ENCODE results near the gene ZNF358.

The ZNF358 gene

GRCh38 chr19:7539827-7540425 lies 24.0 kb downstream of the ZNF358 start:
- no peak for DNase-seq

DNA sequence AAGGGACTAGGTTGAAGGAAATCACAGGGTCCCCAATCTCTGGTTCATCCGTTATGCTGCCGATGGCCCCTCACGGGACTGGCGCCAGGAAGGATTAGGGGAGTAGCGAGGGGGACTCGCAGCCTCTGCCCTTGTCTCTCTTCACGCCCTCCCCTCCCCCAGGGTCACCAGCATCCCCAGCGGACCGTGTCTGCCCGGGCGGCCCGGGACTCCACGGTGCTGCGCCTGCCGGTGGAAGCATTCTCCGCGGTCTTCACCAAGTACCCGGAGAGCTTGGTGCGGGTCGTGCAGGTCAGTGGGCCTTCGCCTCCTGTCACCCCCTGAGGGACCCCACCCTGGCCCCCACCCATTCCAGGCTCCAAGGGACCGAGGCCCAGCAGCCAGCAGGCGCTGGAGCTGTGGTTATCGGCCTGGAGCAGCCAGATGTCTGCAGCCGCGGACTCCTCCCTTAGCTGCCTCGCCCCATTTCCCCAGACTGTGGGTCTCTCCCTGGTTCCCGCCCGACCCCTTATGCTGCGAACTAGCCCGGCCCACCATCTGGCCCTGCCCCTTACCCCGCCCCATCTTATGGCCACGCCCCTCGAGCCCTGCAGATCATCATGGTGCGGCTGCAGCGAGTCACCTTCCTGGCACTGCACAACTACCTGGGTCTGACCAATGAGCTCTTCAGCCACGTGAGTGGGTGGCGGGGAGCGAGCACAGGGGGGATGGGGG lies 25.0 kb downstream of the ZNF358 start:
- no peak for DNase-seq

DNA sequence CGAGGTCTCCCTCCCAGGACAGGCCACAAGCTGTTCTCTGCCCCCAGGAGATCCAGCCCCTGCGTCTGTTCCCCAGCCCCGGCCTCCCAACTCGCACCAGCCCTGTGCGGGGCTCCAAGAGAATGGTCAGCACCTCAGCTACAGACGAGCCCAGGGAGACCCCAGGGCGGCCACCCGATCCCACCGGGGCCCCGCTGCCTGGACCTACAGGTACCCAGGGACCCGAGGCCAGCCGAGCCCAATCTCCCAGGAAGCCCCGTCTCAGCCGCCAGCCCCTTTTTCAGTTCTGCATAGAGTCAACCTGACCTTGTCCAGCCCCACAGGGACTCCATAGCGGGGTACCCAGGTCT lies 25.5 kb downstream of the ZNF358 start:
- no peak for DNase-seq

- no peak for DNase-seq
Measured at GRCh38 chr19:7541828-7542443, 26.0 kb downstream of the ZNF358 start.

GRCh38 chr19:7542556-7543348 lies 26.8 kb downstream of the ZNF358 start:
- DNase-seq, result no peak

DNA sequence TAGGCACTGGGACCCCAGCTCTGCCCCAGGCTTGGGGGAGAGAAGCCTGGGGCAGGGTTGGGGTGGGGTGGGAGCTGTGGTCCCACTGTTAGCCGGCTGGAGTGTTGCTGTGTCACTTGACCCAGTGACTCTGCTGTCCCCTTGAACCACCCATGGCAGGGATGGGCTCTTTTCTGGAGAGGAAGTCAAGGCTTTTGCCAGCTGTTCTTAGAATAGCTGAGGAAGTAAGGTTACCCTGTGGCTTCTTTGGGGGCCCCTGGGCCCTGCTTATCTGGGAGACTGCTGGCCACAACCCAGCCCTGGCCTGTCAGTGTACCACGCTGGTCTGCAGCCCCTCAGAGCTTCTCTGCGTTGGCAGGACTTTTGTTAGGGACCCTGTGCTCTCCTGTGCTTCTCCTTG lies 28.7 kb downstream of the ZNF358 start:
- DNase-seq, result no peak

DNA sequence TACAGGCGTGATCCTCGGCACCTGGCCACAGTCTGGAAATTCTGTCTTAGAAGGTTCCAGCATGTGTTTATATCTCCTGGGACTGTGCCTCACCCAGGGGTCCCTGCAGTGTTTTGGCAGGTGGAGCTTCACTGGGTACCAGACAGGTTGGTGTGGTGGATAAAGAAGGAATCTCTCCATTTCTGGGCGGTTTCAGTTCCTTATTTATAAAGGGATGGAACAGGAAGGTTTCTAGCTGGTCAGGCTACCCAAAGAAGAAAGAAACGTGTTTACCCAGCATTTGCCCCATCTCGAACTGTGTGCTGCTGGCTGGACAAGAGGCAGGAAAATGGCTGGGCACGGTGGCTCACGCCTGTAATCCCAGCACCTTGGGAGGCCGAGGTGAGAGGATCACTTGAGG lies 29.4 kb downstream of the ZNF358 start:
- no peak for DNase-seq

DNA sequence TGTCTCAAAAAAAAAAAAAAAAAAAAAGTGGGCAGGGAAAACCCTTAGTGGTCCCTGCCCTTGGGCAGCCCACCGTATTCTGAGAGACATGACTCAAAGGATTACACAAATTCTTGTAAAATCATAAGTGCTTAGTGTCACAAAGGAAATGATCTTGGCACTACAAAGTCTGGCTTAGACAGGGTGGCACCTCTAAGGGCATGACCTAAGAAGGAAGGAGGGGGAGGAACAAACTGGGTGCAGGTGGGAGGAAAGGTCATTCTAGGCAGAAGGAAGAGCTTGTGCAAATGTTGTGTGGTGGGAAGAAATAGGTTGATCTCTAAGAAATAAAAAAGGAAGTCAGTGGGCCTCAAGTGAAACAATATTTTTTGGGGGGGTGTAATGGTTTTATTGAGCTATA lies 30.0 kb downstream of the ZNF358 start:
- no peak for DNase-seq

GRCh38 chr19:7547159-7547558 lies 31.3 kb downstream of the ZNF358 start:
- no peak for DNase-seq

GRCh38 chr19:7549429-7550148 lies 33.7 kb downstream of the ZNF358 start:
- no peak for DNase-seq

DNA sequence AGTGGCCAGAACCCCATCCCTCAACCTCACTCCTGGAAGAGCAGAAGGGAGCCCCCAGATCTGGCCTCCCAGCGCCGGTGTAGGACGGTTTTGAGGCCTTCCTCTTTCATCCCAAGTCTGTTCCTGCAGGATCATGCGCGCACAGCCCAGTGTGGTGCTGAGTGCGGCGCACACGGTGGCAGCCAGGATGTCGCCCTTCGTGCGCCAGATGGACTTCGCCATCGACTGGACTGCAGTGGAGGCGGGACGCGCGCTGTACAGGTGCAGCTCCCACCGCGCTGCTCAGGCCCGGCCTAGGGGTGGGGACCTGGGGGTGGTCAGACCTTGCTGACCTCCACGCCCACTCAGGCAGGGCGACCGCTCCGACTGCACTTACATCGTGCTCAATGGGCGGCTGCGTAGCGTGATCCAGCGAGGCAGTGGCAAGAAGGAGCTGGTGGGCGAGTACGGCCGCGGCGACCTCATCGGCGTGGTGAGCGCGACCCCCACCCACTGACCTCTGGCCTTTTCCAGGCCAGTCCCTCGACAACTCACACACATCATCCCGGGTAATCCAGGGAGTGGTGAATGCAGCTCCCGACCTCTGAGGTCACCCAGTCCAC lies 34.4 kb downstream of the ZNF358 start:
- no peak for DNase-seq

- DNase-seq, result peak; percentile 10
Measured at GRCh38 chr19:7550987-7551761, 35.3 kb downstream of the ZNF358 start.

- no peak for DNase-seq
Measured at GRCh38 chr19:7552781-7553180, 36.9 kb downstream of the ZNF358 start.

DNA sequence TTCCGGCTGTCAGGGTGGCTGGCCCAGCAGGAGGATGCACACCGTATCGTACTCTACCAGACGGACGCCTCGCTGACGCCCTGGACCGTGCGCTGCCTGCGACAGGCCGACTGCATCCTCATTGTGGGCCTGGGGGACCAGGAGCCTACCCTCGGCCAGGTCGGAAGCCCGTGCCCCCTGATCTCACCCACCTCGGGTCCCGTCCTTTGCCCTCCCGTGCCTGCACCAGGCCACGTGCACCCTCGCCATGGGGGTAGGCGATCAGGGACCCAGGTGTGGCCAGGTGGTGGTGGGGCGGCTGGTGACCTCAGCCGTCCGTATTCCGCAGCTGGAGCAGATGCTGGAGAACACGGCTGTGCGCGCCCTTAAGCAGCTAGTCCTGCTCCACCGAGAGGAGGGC lies 38.7 kb downstream of the ZNF358 start:
- DNase-seq, result no peak

DNA sequence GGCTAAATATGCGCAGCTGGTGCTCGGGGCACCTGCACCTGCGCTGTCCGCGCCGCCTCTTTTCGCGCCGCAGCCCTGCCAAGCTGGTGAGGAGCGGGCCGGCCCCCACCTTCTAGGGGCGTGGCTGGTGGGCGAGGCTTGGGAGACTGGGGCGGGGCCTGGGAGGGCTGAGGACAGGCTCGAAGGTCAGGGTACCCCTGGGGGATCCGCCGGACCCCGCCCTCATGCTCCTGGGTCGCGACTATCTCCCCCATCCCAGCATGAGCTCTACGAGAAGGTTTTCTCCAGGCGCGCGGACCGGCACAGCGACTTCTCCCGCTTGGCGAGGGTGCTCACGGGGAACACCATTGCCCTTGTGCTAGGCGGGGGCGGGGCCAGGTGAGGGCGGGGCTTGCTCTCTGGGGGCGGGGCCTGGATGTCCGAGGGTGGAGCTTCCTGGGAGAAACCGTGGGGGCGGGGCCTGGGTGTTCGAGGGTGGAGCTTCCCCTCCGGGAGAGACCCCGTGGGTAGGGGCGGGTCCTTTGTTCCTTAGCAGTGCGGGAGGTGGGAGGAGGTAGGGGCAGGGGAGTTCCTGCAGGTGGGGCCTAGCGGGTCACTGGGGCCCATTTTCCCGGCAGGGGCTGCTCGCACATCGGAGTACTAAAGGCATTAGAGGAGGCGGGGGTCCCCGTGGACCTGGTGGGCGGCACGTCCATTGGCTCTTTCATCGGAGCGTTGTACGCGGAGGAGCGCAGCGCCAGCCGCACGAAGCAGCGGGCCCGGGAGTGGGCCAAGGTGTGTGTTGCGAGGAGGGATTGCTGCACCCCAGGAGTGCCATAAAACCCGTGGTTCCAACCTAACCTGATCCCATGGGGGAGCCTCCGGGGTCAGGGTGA lies 39.3 kb downstream of the ZNF358 start:
- DNase-seq, result no peak

DNA sequence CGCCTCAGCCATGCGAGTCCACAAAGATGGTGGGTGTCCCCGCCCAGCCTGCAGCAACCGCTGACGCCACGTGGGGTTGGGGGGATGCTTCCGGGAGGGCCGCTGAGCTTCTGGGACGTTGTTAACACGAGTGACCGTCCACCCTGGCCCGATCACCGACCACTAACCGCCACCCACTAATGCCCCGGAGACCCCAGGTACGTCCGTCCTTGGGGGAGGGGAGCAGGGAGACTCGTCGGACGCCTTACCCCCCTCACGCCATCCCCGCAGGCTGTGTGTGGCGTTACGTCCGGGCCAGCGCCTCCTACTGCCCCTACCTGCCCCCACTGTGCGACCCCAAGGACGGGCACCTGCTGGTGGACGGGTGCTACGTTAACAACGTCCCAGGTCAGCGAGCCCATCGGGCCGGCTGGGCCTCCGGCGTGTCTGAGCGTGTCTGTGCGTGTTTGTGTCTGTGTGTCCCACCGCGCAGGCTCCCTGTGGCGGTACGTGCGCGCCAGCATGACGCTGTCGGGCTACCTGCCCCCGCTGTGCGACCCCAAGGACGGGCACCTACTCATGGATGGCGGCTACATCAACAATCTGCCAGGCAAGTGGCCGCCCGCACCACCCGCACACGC lies 40.9 kb downstream of the ZNF358 start:
- DNase-seq, result no peak

GRCh38 chr19:7558667-7559066 lies 42.8 kb downstream of the ZNF358 start:
- no peak for DNase-seq

- no peak for DNase-seq
Measured at GRCh38 chr19:7559102-7559501, 43.2 kb downstream of the ZNF358 start.

- no peak for DNase-seq
Measured at GRCh38 chr19:7560255-7560654, 44.4 kb downstream of the ZNF358 start.

DNA sequence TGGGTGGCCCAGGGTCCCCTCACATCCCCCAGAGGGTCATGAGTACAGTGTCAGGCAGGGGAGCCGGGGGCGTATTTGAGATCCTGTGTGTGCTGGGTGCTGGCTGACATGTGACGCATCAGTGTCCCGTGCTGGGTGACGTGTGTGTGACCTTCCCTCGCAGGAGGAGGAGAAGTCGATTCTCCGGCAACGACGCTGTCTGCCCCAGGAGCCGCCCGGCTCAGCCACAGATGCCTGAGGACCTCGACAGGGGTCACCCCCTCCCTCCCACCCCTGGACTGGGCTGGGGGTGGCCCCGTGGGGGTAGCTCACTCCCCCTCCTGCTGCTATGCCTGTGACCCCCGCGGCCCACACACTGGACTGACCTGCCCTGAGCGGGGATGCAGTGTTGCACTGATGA lies 45.4 kb downstream of the ZNF358 start:
- no peak for DNase-seq

Data from COR-L47 (cell line).